HG02642 (cell line): Measurements from ENCODE around the gene RAPGEF3.

Source experiments
- ATAC-seq: cut with Tn5 transposase; IDR thresholded peaks from one replicate; pipeline ENCODE4 v1.9.1; 2021; ENCODE audit warnings: mild to moderate bottlenecking; ENCODE audit not compliant: unreplicated experiment, poor library complexity

The RAPGEF3 gene

GRCh38 chr12:47705566-47706425, 52.9 kb downstream of the RAPGEF3 start, which contains the start of gene RPAP3:
TSS of gene RPAP3 (minus strand) at chr12:47706030. CDS start at chr12:47702840, 3,190 bp downstream.
- peak; percentile 86 for ATAC-seq

- no peak for ATAC-seq
Measured at GRCh38 chr12:47705229-47705565, 53.5 kb downstream of the RAPGEF3 start.

- no peak for ATAC-seq
Measured at GRCh38 chr12:47704719-47705118, 54.0 kb downstream of the RAPGEF3 start.

- no peak for ATAC-seq
Measured at GRCh38 chr12:47700263-47700662, 58.4 kb downstream of the RAPGEF3 start.

GRCh38 chr12:47698631-47699030, 60.0 kb downstream of the RAPGEF3 start:
- ATAC-seq = no peak

- ATAC-seq = no peak
Measured at GRCh38 chr12:47698055-47698454, 60.6 kb downstream of the RAPGEF3 start.

- ATAC-seq = no peak
Measured at GRCh38 chr12:47689215-47689614, 69.5 kb downstream of the RAPGEF3 start.

GRCh38 chr12:47687636-47688035, 71.0 kb downstream of the RAPGEF3 start:
- no peak for ATAC-seq

GRCh38 chr12:47686645-47687240, 71.9 kb downstream of the RAPGEF3 start:
- no peak for ATAC-seq
